H1 (cell line): ENCODE measurements around the gene ZNF691. TPM values are rescaled to one million over a fixed set of nuclear protein-coding genes. Genes with fewer than 3 reads are reported as not detected.

ENCODE experiments used
- CTCF ChIA-PET: fragments of 300-600 bp; sonication (Branson Sonifier 250); formaldehyde crosslinking; loops from one replicate; lab custom pipeline; 2021; ENCODE audit not compliant: partially characterized antibody; lab: Charles Lee
- POLR2A ChIA-PET: fragments of 300-600 bp; sonication (Branson Sonifier 250); formaldehyde crosslinking; loops from one replicate; lab custom pipeline; 2021; ENCODE audit warnings: inconsistent platforms; ENCODE audit not compliant: partially characterized antibody; lab: Charles Lee
- DNase-seq, 2 experiments: peaks; one replicate each; pipeline versions ENCODE4 v3.0.0 to v3.0.0-alpha.2; 2010 to 2022; ENCODE audit warnings: low spot score in 2 of 2, low read depth in 1 of 2, mixed read lengths in 1 of 2
- FAIRE-seq: peaks from 2 replicates; lab custom pipeline; 2011; peaks lifted over from hg19 to GRCh38; lab: Jason Lieb, UNC
- H2AFZ ChIP-seq: 2 replicates; pipeline ENCODE4 v1.8.1; 2012; ENCODE audit warnings: low read length, inconsistent platforms
- H2AK5ac ChIP-seq: 2 replicates; pipeline ENCODE4 v1.6.1; 2013; ENCODE audit warnings: low read depth, low read length
- H2BK120ac ChIP-seq: replicated peaks from 2 replicates; pipeline ENCODE3; 2013; ENCODE audit warnings: low read depth, low read length, inconsistent platforms
- H2BK12ac ChIP-seq: 2 replicates; pipeline ENCODE4 v1.6.1; 2013; ENCODE audit warnings: low read depth, low read length
- H2BK15ac ChIP-seq: 2 replicates; pipeline ENCODE4 v1.6.1; 2013; ENCODE audit warnings: low read length
- H2BK20ac ChIP-seq: 2 replicates; pipeline ENCODE4 v1.6.1; 2013; ENCODE audit warnings: low read length
- H2BK5ac ChIP-seq: 2 replicates; pipeline ENCODE4 v1.6.1; 2013; ENCODE audit warnings: low read depth, low read length
- H3K14ac ChIP-seq: 2 replicates; pipeline ENCODE4 v1.6.1; 2013; ENCODE audit warnings: inconsistent platforms; ENCODE audit not compliant: insufficient read length
- H3K18ac ChIP-seq: 2 replicates; pipeline ENCODE4 v1.6.1; 2013; ENCODE audit warnings: low read length; ENCODE audit errors: extremely low read depth
- H3K23ac ChIP-seq: 2 replicates; pipeline ENCODE4 v1.6.1; 2013; ENCODE audit warnings: inconsistent platforms; ENCODE audit not compliant: insufficient read length
- H3K23me2 ChIP-seq: 2 replicates; pipeline ENCODE4 v1.6.1; 2013; ENCODE audit warnings: low read depth, low read length
- H3K27ac ChIP-seq: 2 replicates; pipeline ENCODE4 v1.6.1; 2011; ENCODE audit warnings: low read depth, low read length, inconsistent platforms
- H3K27me3 ChIP-seq, 4 experiments: replicated peaks in 1 of 4; 1 replicate in 1 of 4; 2 replicates in 3 of 4; pipeline versions ENCODE4 v1.6.1 to v1.8.1; 2011 to 2013; ENCODE audit warnings: low read length in 3 of 4, mild to moderate bottlenecking in 3 of 4, inconsistent platforms in 2 of 4, mixed read lengths in 2 of 4, moderate library complexity in 1 of 4; ENCODE audit not compliant: control insufficient read depth in 3 of 4, insufficient read depth in 3 of 4; ENCODE audit errors: extremely low read depth in 1 of 4
- H3K36me3 ChIP-seq, 4 experiments: 2 replicates each; pipeline versions ENCODE4 v1.6.1 to v1.8.1; 2011 to 2013; ENCODE audit warnings: mild to moderate bottlenecking in 4 of 4, low read length in 3 of 4, moderate library complexity in 2 of 4, control low read depth in 1 of 4, inconsistent platforms in 1 of 4; ENCODE audit not compliant: insufficient read depth in 4 of 4, control insufficient read depth in 2 of 4
- H3K4ac ChIP-seq: replicated peaks from 2 replicates; pipeline ENCODE3; 2013; ENCODE audit warnings: low read length, low read depth, mixed read lengths, inconsistent platforms; ENCODE audit not compliant: insufficient read length
- H3K4me1 ChIP-seq, 4 experiments: replicated peaks in 1 of 4; 1 replicate in 1 of 4; 2 replicates in 3 of 4; pipeline versions ENCODE4 v1.6.1 to v1.8.1; 2011 to 2013; ENCODE audit warnings: low read length in 3 of 4, inconsistent platforms in 2 of 4, mixed read lengths in 1 of 4; ENCODE audit not compliant: insufficient read depth in 4 of 4, control insufficient read depth in 3 of 4
- H3K4me2 ChIP-seq, 2 experiments: 2 replicates each; pipeline versions ENCODE4 v1.6.1 to v1.8.1; 2011 to 2013; ENCODE audit warnings: low read depth in 2 of 2, low read length in 2 of 2, control low read depth in 1 of 2, inconsistent platforms in 1 of 2, mild to moderate bottlenecking in 1 of 2; ENCODE audit not compliant: insufficient read depth in 1 of 2
- H3K4me3 ChIP-seq, 4 experiments: fragments of 200-600, 300-600 bp in 1 of 4; sonication (generic), shearing (Covaris generic), sonication (Bioruptor Twin) in 1 of 4; 2 replicates each; pipeline versions ENCODE4 v1.5.1 to v1.8.1; 2011 to 2016; ENCODE audit warnings: low read length in 4 of 4, low read depth in 3 of 4, control low read depth in 2 of 4, inconsistent platforms in 2 of 4, mild to moderate bottlenecking in 2 of 4, mixed read lengths in 1 of 4, moderate library complexity in 1 of 4; ENCODE audit not compliant: insufficient read depth in 2 of 4; ENCODE audit errors: extremely low read depth in 1 of 4
- H3K56ac ChIP-seq: replicated peaks from 2 replicates; pipeline ENCODE3; 2013; ENCODE audit warnings: low read depth, mild to moderate bottlenecking, mixed read lengths, low read length, inconsistent platforms; ENCODE audit not compliant: insufficient read length
- H3K79me1 ChIP-seq: 2 replicates; pipeline ENCODE4 v1.6.1; 2013; ENCODE audit warnings: low read depth, low read length, control low read depth
- H3K79me2 ChIP-seq, 2 experiments: 2 replicates each; pipeline versions ENCODE4 v1.6.1 to v1.8.1; 2012 to 2013; ENCODE audit warnings: low read length in 2 of 2, mild to moderate bottlenecking in 2 of 2, inconsistent platforms in 1 of 2; ENCODE audit not compliant: insufficient read depth in 2 of 2, control insufficient read depth in 1 of 2
- H3K9ac ChIP-seq, 4 experiments: replicated peaks in 1 of 4; 1 replicate in 1 of 4; 2 replicates in 3 of 4; pipeline versions ENCODE4 v1.6.1 to v1.8.1; 2011 to 2013; ENCODE audit warnings: low read depth in 3 of 4, low read length in 3 of 4, control low read depth in 2 of 4, mild to moderate bottlenecking in 2 of 4, moderate library complexity in 2 of 4, inconsistent platforms in 1 of 4; ENCODE audit errors: extremely low read depth in 1 of 4
- H3K9me3 ChIP-seq, 2 experiments: 2 replicates each; pipeline versions ENCODE4 v1.6.1 to v1.8.1; 2012 to 2013; ENCODE audit warnings: mild to moderate bottlenecking in 2 of 2, moderate library complexity in 2 of 2, control low read depth in 1 of 2, inconsistent platforms in 1 of 2, low read depth in 1 of 2, low read length in 1 of 2, mixed read lengths in 1 of 2; ENCODE audit not compliant: insufficient read depth in 2 of 2
- H4K20me1 ChIP-seq, 2 experiments: replicated peaks in 1 of 2; 2 replicates each; pipeline versions ENCODE3 to v1.8.1; 2011 to 2013; ENCODE audit warnings: inconsistent platforms in 2 of 2, low read length in 2 of 2, mild to moderate bottlenecking in 1 of 2; ENCODE audit not compliant: insufficient read depth in 2 of 2, control insufficient read depth in 1 of 2
- H4K5ac ChIP-seq: 2 replicates; pipeline ENCODE4 v1.6.1; 2013; ENCODE audit warnings: low read length, low read depth, mixed read lengths, inconsistent platforms; ENCODE audit not compliant: insufficient read length
- H4K8ac ChIP-seq: 2 replicates; pipeline ENCODE4 v1.8.0; 2013; ENCODE audit warnings: mild to moderate bottlenecking, moderate library complexity, low read length, inconsistent platforms; ENCODE audit not compliant: insufficient read depth; ENCODE audit errors: extremely low read depth
- H4K91ac ChIP-seq: replicated peaks from 2 replicates; pipeline ENCODE3; 2013; ENCODE audit warnings: low read length, mixed read lengths, inconsistent platforms; ENCODE audit not compliant: insufficient read length
- ATF2 ChIP-seq: IDR thresholded peaks from 2 replicates; pipeline ENCODE4 v1.6.1; 2012; ENCODE audit warnings: low read length, inconsistent platforms
- CTCF ChIP-seq, 3 experiments: IDR thresholded peaks; 1 replicate in 2 of 3; 2 replicates in 1 of 3; pipeline versions ENCODE4 v1.5.1 to v1.6.1; 2011; ENCODE audit warnings: low read length in 3 of 3, mild to moderate bottlenecking in 3 of 3, inconsistent platforms in 2 of 3, low read depth in 1 of 3, moderate library complexity in 1 of 3; ENCODE audit not compliant: insufficient read depth in 1 of 3; ENCODE audit errors: control extremely low read depth in 1 of 3
- EZH2 ChIP-seq: fragments of 200-600 bp; sonication (generic); IDR thresholded peaks from 2 replicates; pipeline ENCODE4 v1.7.1; 2012; ENCODE audit warnings: low read depth, mild to moderate bottlenecking, moderate library complexity, low read length, inconsistent platforms; ENCODE audit not compliant: severe bottlenecking
- RAD21 ChIP-seq, 2 experiments: IDR thresholded peaks in 1 of 2; conservative IDR thresholded peaks in 1 of 2; 2 replicates each; pipeline ENCODE4 v1.6.1; 2011; ENCODE audit warnings: low read depth in 2 of 2, low read length in 2 of 2, improper control_type of control experiment in 1 of 2, inconsistent platforms in 1 of 2, mild to moderate bottlenecking in 1 of 2, moderate library complexity in 1 of 2
- SRF ChIP-seq: IDR thresholded peaks from 2 replicates; pipeline ENCODE4 v1.6.1; 2011; ENCODE audit warnings: mild to moderate bottlenecking, low read depth, low read length, moderate library complexity
- WGBS, 2 experiments: shearing (Covaris generic) in 1 of 2; methylation state at CpG; one replicate each; pipeline versions ENCODE4 v1.1.6 to v1.1.7; 2013 to 2015; ENCODE audit warnings: low lambda C conversion rate in 2 of 2, mixed read lengths in 2 of 2, inconsistent platforms in 1 of 2, low coverage in 1 of 2, missing lambda C conversion rate in 1 of 2; ENCODE audit not compliant: insufficient replicate concordance in 2 of 2, insufficient coverage in 1 of 2, insufficient read length in 1 of 2; ENCODE audit errors: extremely low coverage in 1 of 2, missing lambda C conversion rate in 1 of 2; 5-methylcytosine and 5-hydroxymethylcytosine counted together
- polyA plus RNA-seq, 7 experiments: library from polyadenylated mRNA; depleted of rRNA in 3 of 7; stranded (reverse) in 5 of 7; unstranded in 2 of 7; fragments of >200 nt in 5 of 7; fragments of 200-250 nt in 2 of 7; gene quantifications; 1 replicate in 5 of 7; 2 replicates in 1 of 7; 4 replicates in 1 of 7; pipeline versions ENCODE4 v1.2.1 to v1.2.3, GENCODE V29; 2011 to 2013; ENCODE audit warnings: missing spikeins in 2 of 7, mixed read lengths in 2 of 7
- total RNA-seq: library from RNA; stranded (reverse); fragmentation: NEBNext Ultra II Directional; extraction: Animal tissue kit (Norgen Biotek cat#: 25700); gene quantifications from 2 replicates; pipeline ENCODE4 v1.2.1, GENCODE V29; 2021

The ZNF691 gene
- total and polyA plus RNA-seq, 2 of the 8 experiments (the other 6 are each of a cell fraction or from before 2014, with no cell fraction given): 19.5 TPM

GRCh38 chr1:42848823-42849537 is 2.6 kb downstream of the ZNF691 start:
- Histone ChIP-seq H2BK20ac (no peak overlapping the region), H3K4ac (no peak overlapping the region), H2BK5ac (no peak overlapping the region), H3K23me2 (peaks cover 12% of the 10 kb centered on the region), H2BK15ac (no peak overlapping the region), H3K18ac (no peak overlapping the region), H2BK12ac (no peak overlapping the region), H3K27ac (no peak overlapping the region), H3K79me1 (peaks cover 10% of the 10 kb centered on the region), H4K5ac (no peak overlapping the region), H3K23ac (no peak overlapping the region), H3K36me3 (peaks cover 10 to 37% (median 24%) of the 10 kb centered on the region in 4 experiments; a peak in 6 of 8 replicates), H3K4me1 (peaks cover 2 to 9% (median 5%) of the 10 kb centered on the region in 4 experiments; a peak in 6 of 7 replicates), H3K4me3 (no peak overlapping the region), H3K4me2 (no peak overlapping the region; a peak in 1 of 4 replicates), H4K91ac (no peak overlapping the region), H3K9ac (no peak overlapping the region), H3K27me3 (no peaks in the 10 kb centered on the region), H2AFZ (no peak overlapping the region), H4K20me1 (peaks cover 0 to 9% of the 10 kb centered on the region in 2 experiments), H3K9me3 (peaks cover 0 to 8% of the 10 kb centered on the region in 2 experiments; a peak in 2 of 4 replicates)
- ChIA-PET CTCF (interaction anchor here (1.0 to 1.5 kb wide), 5 partner anchors 18 to 72 kb away, joined by 3 to 5 read pairs (median 3); no protein-coding TSS in a partner anchor), POLR2A (interaction anchor here (3.4 to 3.6 kb wide), 2 partner anchors 14 to 26 kb away, joined by 13 to 21 read pairs; no protein-coding TSS in a partner anchor)
- no peak for DNase-seq
- WGBS, 2 experiments: 90% methylated on average over 2 of the region's 2 CpGs; no CpG with 5 or more reads in 1 of the 2 experiments
- no peak for FAIRE-seq
- TF ChIP-seq EZH2 (no peak), CTCF (IDR thresholded peaks at IDR 0.05; ENCODE audit: control extremely low read depth in 1 of 3, insufficient read depth in 1 of 3, low read depth in 1 of 3, low read length in 3 of 3) (no peak), ATF2 (no peak), RAD21 (IDR thresholded peaks at IDR 0.05 in 1 of 2, conservative IDR thresholded peaks at IDR 0.05 in 1 of 2; ENCODE audit: low read depth in 2 of 2, low read length in 2 of 2) (no peak), SRF (no peak)
- TF ChIP-seq, all 59 proteins: peak for 0
- H2BK120ac ChIP-seq: no peak overlapping the region
- H3K79me2 ChIP-seq: peaks cover 11 to 22% of the 10 kb centered on the region in 2 experiments; a peak in 3 of 4 replicates
- no peak overlapping the region for H3K14ac ChIP-seq
- H4K8ac ChIP-seq: no peak overlapping the region
- no peak overlapping the region for H2AK5ac ChIP-seq
- H3K56ac ChIP-seq: no peak overlapping the region
